ENCODE data around the gene DGCR8. TPM values are rescaled to one million over a fixed set of nuclear protein-coding genes. Genes with fewer than 3 reads are reported as not detected.
A peak's percentile ranks its signal among the peaks of the same experiment; 100 is the strongest.

The DGCR8 gene
- total RNA-seq, 1 donor from 2014 or later: 32.5 TPM

DNA sequence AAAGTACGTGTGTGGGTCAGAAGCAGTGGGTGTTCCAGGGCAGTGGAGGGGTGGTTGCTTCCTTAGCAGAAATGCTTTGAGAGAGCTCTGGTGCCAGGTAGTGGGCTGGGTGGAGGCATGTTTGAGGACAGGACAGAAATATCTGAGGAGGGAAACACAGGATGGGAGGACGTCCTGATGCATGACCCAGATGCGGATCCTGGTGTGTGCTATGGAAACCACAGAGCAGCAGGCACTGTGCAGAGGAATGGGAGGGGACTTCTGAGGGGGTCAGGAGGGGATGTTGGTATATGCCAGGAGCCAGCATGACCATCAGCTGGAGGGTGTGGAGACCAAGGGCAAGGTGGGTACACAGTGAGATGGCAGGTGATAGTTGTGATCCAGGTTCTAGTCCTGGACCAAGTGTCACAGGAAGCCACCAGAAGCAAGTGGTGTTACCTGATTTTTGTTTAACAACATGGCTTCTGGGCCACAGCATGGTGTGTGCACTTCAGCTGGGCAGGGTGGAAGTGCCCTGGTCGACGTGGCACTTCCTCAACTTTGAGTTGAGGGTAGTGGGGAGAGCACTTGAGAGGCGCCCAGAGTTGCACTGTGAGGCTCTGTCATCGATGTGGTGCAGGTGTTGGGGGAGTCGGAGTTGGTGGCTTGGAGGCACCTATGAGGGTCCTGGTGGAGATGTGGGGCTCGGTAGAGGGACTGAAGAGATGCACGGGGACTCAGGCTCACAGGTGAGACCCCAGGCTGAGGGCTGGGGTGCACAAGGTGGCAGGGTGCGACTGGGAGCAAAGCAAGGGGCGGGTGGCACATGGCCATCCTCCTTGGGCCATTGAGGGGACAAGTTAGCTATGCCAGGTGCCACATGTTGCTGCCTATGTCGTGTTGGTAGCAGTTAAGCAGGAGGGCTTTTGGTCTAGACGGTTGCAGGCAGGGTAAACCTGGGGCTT is 7.5 kb downstream of the DGCR8 start:
- peak overlapping the region; percentile 45 for H3K27ac Mint-ChIP-seq (ENCODE audit: unreplicated experiment)
- TF ChIP-seq, protein P1, sequence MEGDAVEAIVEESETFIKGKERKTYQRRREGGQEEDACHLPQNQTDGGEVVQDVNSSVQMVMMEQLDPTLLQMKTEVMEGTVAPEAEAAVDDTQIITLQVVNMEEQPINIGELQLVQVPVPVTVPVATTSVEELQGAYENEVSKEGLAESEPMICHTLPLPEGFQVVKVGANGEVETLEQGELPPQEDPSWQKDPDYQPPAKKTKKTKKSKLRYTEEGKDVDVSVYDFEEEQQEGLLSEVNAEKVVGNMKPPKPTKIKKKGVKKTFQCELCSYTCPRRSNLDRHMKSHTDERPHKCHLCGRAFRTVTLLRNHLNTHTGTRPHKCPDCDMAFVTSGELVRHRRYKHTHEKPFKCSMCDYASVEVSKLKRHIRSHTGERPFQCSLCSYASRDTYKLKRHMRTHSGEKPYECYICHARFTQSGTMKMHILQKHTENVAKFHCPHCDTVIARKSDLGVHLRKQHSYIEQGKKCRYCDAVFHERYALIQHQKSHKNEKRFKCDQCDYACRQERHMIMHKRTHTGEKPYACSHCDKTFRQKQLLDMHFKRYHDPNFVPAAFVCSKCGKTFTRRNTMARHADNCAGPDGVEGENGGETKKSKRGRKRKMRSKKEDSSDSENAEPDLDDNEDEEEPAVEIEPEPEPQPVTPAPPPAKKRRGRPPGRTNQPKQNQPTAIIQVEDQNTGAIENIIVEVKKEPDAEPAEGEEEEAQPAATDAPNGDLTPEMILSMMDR (IDR thresholded peaks at IDR 0.05): no peak
- H3K4me1 Mint-ChIP-seq (ENCODE audit: low read depth): peaks cover 34% of the 10 kb centered on the region
- no peak for DNase-seq (ENCODE audit: low spot score)
- no peaks in the 10 kb centered on the region for H3K27me3 Mint-ChIP-seq (ENCODE audit: low read depth)
- no peak overlapping the region for H3K4me3 Mint-ChIP-seq (ENCODE audit: unreplicated experiment)
- no peaks in the 10 kb centered on the region for H3K9me3 Mint-ChIP-seq (ENCODE audit: low read depth)
- H3K36me3 Mint-ChIP-seq (ENCODE audit: low read depth): peaks cover 50% of the 10 kb centered on the region

DNA sequence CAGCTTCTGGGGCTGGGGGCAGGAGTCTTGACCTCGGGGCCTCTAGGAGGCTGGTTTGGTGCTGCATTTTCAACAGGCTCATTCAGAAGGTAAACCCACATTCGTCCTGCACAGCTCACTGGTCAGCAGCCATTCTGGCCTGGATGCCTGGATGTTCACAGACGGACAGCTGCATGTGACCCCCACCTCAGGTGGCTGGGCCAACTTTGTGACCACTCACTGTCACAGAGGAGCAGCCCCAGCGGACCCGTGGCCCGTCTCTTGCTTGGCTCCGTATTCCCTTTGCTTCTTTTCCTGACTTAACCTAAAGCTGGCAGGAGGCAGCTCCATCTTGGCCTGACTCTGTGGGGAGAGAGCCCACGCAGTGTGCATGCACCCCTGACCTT is 8.2 kb downstream of the DGCR8 start:
- H3K4me1 Mint-ChIP-seq (ENCODE audit: low read depth): peaks cover 28% of the 10 kb centered on the region
- no peak overlapping the region for H3K27ac Mint-ChIP-seq (ENCODE audit: unreplicated experiment)
- DNase-seq (ENCODE audit: low spot score): no peak
- H3K36me3 Mint-ChIP-seq (ENCODE audit: low read depth): peaks cover 50% of the 10 kb centered on the region
- TF ChIP-seq, protein P1 (IDR thresholded peaks at IDR 0.05): no peak
- H3K4me3 Mint-ChIP-seq (ENCODE audit: unreplicated experiment): no peak overlapping the region
- H3K9me3 Mint-ChIP-seq (ENCODE audit: low read depth): no peaks in the 10 kb centered on the region
- H3K27me3 Mint-ChIP-seq (ENCODE audit: low read depth): no peaks in the 10 kb centered on the region

DNA sequence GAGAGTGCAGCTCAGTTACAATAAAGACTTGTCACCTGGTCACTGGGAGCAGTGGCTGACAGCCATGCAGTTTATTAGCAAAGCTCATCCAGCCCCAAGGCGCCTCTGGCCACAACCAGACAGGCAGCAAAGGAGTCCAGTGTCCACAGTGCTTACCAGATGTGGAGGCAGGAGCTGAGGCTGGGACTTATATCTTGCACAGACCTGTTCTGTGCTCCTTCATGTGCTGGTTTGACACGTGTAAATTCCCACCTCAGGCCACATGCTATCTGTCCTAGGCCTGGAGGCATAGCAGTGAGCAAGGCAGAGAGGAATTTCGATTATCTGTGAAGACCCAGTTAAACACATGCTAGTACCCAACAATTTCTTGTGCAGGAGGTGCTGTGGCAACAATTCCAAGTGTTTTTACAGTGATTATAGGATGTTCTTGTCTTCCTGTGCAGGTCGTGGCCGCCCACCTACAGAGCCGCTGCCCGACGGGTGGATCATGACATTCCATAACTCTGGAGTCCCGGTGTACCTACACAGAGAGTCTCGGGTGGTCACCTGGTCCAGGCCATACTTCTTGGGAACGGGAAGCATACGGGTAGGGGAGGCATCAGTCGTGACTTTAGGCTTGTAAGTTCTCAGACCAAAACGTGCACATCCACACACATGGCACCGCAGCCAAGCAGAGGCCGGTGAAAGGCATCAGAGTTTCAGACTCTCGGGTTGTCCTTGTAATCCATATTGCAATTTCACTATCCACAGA is 9.4 kb downstream of the DGCR8 start:
- Mint-ChIP-seq H3K9me3 (ENCODE audit: low read depth) (no peaks in the 10 kb centered on the region), H3K4me1 (ENCODE audit: low read depth) (peaks cover 16% of the 10 kb centered on the region), H3K36me3 (ENCODE audit: low read depth) (peaks cover 57% of the 10 kb centered on the region), H3K27ac (ENCODE audit: unreplicated experiment) (no peak overlapping the region), H3K27me3 (ENCODE audit: low read depth) (no peaks in the 10 kb centered on the region), H3K4me3 (ENCODE audit: unreplicated experiment) (no peak overlapping the region)
- TF ChIP-seq, protein P1 (IDR thresholded peaks at IDR 0.05): no peak
- DNase-seq (ENCODE audit: low spot score): no peak

DNA sequence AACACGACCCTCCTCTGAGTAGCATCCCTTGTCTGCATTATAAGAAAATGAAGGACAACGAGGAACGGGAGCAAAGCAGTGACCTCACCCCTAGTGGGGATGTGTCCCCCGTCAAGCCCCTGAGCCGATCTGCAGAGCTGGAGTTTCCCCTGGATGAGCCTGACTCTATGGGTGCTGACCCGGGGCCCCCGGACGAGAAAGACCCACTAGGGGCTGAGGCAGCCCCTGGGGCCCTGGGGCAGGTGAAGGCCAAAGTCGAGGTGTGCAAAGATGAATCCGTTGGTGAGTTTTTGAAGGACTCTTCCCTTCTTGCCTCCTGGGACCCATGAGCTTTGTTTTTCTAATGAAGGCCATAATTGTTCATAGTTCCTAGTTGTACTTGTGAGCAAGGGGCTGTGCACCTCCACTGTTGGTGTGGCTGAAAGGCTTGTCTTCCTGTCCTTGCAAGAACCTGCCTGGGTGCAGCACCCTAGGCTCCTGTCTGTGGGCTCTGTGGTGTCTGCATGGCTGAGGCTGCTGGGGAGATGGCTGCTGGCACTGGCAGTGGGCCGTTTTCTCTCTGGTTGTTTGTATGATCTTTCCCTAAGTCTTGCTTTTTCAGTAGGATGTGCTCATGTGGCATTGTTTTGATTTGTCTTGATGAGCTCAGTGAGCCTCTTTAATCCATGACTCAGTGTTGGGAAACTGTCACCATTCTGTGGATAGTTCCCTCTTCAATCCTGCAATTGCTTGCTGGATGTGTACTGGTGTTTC is 10.1 kb downstream of the DGCR8 start:
- no peaks in the 10 kb centered on the region for H3K27me3 Mint-ChIP-seq (ENCODE audit: low read depth)
- TF ChIP-seq, protein P1 (IDR thresholded peaks at IDR 0.05): no peak
- no peaks in the 10 kb centered on the region for H3K9me3 Mint-ChIP-seq (ENCODE audit: low read depth)
- no peak for DNase-seq (ENCODE audit: low spot score)
- peaks cover 9% of the 10 kb centered on the region for H3K4me1 Mint-ChIP-seq (ENCODE audit: low read depth)
- peaks cover 59% of the 10 kb centered on the region for H3K36me3 Mint-ChIP-seq (ENCODE audit: low read depth)
- no peak overlapping the region for H3K4me3 Mint-ChIP-seq (ENCODE audit: unreplicated experiment)
- peak overlapping the region; percentile 30 for H3K27ac Mint-ChIP-seq (ENCODE audit: unreplicated experiment)
